ENCODE measurements around the gene RAPGEF3.

- no peak for TF ChIP-seq CTCF (IDR thresholded peaks at IDR 0.05)
- TF ChIP-seq EZH2 (IDR thresholded peaks at IDR 0.05) = no peak
Observed at GRCh38 chr12:47687636-47688035, 71.0 kb downstream of the RAPGEF3 start.
